ENCODE results near the gene RUBCN. TPM values are rescaled to one million over a fixed set of nuclear protein-coding genes. Genes with fewer than 3 reads are reported as not detected.
"Not testable (repeated sequence)": the region's sequence is repeated elsewhere in the genome, so short reads cannot be mapped to it uniquely, and the experiment has no call there.

RUBCN gene
- total RNA-seq, 2 donors from 2014 or later = 40.2 to 41.7 TPM

DNA sequence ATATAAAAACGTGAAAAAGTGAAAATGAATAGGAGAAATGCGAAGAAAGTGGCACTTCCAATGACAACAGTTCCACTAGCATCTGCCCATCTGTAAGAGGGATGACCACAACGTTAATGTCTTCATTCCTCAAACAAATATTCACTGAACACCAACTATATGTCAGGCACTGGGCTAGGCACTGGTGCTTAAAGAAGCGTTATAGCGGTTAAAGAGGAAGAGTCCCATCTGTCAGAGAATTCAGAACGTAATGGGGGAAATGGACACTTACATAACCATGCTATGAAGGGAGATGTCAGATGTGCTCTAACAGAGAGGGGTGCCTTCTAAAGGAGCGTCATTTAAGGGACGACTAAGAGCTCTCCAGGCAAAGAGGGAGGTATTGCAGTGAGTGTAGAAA is 8.2 kb downstream of the RUBCN start:
- no peaks in the 10 kb centered on the region for H3K9me3 ChIP-seq (ENCODE audit: control insufficient read depth, low read length, poor library complexity, severe bottlenecking)
- H3K4me1 Mint-ChIP-seq = peaks cover 20% of the 10 kb centered on the region
- ATAC-seq (no peak), DNase-seq (no peak)
- H3K4me3 Mint-ChIP-seq = no peak overlapping the region
- no peaks in the 10 kb centered on the region for H3K36me3 Mint-ChIP-seq (ENCODE audit: low read depth)
- no peak overlapping the region for H3K27ac Mint-ChIP-seq
- no peaks in the 10 kb centered on the region for H3K27me3 Mint-ChIP-seq

DNA sequence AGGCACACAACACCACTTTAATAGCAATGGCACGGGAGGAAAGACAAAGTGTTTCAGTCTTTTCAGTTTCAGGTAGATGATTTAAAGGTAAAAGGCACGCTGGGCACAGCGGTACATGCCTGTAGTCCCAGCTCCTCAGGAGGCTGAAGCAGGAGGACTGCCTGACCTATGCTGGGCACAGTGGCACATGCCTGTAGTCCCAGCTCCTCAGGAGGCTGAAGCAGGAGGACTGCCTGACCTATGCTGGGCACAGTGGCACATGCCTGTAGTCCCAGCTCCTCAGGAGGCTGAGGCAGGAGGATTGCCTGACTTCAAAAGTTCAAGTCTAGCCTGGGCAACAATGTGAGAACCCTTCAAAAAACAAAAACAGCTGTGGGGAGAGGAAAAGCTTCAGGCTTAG is 8.8 kb downstream of the RUBCN start:
- Mint-ChIP-seq H3K27ac (peak overlapping the region; percentile 11), H3K4me1 (peaks cover 18% of the 10 kb centered on the region)
- not testable (repeated sequence) for H3K36me3 Mint-ChIP-seq (ENCODE audit: low read depth); H3K4me3 Mint-ChIP-seq; H3K9me3 ChIP-seq (ENCODE audit: control insufficient read depth, low read length, poor library complexity, severe bottlenecking); H3K27me3 Mint-ChIP-seq; ATAC-seq; DNase-seq

- DNase-seq (no peak), ATAC-seq (no peak)
- no peak overlapping the region for H3K27ac Mint-ChIP-seq
- no peaks in the 10 kb centered on the region for H3K27me3 Mint-ChIP-seq
- no peaks in the 10 kb centered on the region for H3K9me3 ChIP-seq (ENCODE audit: control insufficient read depth, low read length, poor library complexity, severe bottlenecking)
- peaks cover 2% of the 10 kb centered on the region for H3K36me3 Mint-ChIP-seq (ENCODE audit: low read depth)
- H3K4me1 Mint-ChIP-seq = peaks cover 9% of the 10 kb centered on the region
- no peak overlapping the region for H3K4me3 Mint-ChIP-seq
Measured at GRCh38 chr3:197722734-197723133, 14.0 kb downstream of the RUBCN start.

DNA sequence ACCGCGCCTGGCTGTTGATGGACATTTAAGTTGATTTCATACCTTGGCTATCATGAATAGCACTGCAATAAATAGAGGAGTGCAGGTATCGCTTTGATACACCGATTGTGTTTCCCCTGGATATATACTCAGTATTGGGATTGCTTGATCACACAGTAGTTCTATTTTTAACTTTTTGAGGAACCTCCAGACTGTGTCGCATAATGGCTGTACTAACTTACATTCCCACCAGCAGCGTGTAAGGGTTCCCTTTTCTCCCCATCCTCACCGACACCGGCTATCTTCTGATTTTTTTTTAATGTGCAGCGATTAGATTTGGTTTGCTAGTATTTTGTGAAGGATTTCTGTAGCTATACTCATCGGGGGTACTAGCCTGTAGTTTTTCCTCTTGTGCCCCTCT is 16.0 kb downstream of the RUBCN start:
- no peaks in the 10 kb centered on the region for H3K27me3 Mint-ChIP-seq
- DNase-seq = no peak
- H3K4me1 Mint-ChIP-seq = peaks cover 14% of the 10 kb centered on the region
- H3K4me3 Mint-ChIP-seq = no peak overlapping the region
- no peak for ATAC-seq
- H3K9me3 ChIP-seq (ENCODE audit: control insufficient read depth, low read length, poor library complexity, severe bottlenecking) = no peaks in the 10 kb centered on the region
- peaks cover 7% of the 10 kb centered on the region for H3K36me3 Mint-ChIP-seq (ENCODE audit: low read depth)
- H3K27ac Mint-ChIP-seq = peak overlapping the region; percentile 47

DNA sequence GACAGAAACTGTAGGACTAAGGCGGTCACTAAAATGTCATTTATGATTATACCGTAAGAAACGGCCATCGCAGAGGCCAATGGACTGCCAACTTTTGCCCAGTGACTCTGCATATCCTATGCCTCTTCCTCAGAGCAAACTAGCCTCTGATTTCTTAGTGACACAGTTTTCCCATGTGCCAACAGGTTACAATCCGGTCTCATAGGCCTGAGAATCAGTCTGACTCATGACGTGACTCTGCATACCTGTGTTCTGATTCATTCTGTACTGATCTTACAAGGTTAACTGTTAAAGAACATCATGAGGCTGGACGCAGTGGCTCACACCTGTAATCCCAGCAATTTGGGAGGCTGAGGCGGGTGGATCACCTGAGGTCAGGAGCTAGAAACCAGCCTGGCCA is 17.8 kb downstream of the RUBCN start:
- no peaks in the 10 kb centered on the region for H3K27me3 Mint-ChIP-seq
- H3K4me3 Mint-ChIP-seq = no peak overlapping the region
- peaks cover 7% of the 10 kb centered on the region for H3K36me3 Mint-ChIP-seq (ENCODE audit: low read depth)
- no peak for DNase-seq
- peaks cover 14% of the 10 kb centered on the region for H3K4me1 Mint-ChIP-seq
- ATAC-seq = no peak
- H3K9me3 ChIP-seq (ENCODE audit: control insufficient read depth, low read length, poor library complexity, severe bottlenecking) = no peaks in the 10 kb centered on the region
- peak overlapping the region; percentile 77 for H3K27ac Mint-ChIP-seq

GRCh38 chr3:197714251-197714650 is 22.5 kb downstream of the RUBCN start:
- no peaks in the 10 kb centered on the region for H3K9me3 ChIP-seq (ENCODE audit: control insufficient read depth, low read length, poor library complexity, severe bottlenecking)
- Mint-ChIP-seq H3K36me3 (ENCODE audit: low read depth) (peaks cover 7% of the 10 kb centered on the region), H3K4me1 (peaks cover 19% of the 10 kb centered on the region), H3K27ac (peak overlapping the region; percentile 97), H3K27me3 (no peaks in the 10 kb centered on the region), H3K4me3 (no peak overlapping the region)
- ATAC-seq = no peak
- no peak for DNase-seq

DNA sequence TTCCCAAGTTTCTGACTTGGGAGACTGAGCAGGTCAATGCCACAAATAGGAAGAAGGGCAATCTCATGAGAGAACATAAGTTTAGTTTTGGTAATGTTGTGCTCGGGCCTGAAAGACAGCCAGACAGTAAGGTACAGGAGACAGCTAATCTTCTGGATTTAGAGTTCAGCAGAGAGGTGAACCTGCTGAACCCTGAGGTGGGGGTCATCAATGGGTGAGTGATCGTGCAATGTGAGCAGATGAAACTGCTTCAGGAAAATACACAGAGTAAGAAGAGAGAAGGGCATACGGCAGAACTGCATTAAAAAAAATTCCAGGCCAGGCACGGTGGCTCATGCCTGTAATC is 23.3 kb downstream of the RUBCN start:
- no peaks in the 10 kb centered on the region for H3K27me3 Mint-ChIP-seq
- peaks cover 19% of the 10 kb centered on the region for H3K4me1 Mint-ChIP-seq
- peaks cover 7% of the 10 kb centered on the region for H3K36me3 Mint-ChIP-seq (ENCODE audit: low read depth)
- no peaks in the 10 kb centered on the region for H3K9me3 ChIP-seq (ENCODE audit: control insufficient read depth, low read length, poor library complexity, severe bottlenecking)
- H3K4me3 Mint-ChIP-seq = no peak overlapping the region
- H3K27ac Mint-ChIP-seq = peak overlapping the region; percentile 97
- ATAC-seq = no peak
- DNase-seq = no peak

DNA sequence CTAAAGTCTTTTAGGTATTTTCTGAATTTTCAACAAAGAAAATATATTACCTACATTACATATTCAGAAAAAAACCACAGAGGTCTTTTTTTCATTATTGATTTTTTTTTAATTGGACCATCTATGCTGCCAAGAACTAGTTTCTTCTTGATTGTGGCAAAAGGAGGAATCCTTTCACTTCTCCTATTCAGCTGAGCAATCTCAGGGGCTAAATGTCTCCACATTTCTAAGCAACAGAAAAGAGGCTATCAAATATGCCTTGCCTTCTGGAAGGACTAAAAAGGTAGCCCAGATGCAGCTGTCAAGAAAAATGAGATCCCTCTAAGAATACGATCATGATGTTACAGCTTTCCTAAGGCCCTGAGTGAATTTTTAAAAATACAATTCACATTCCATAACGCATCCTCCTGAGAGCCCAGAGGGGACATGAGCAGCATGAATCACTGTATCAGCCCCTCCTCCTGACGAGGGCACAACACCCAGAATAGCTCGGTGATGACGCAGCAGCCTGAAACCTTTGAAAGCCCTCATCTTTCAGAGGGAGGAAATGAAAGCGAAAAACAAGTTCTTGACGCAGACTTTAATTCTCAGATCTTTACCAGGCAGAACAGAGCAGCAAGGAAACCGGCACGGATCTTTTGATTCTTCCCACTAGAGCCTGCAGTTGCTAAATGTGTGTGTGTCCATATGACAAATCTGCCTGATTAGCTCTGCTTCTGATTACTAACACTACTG is 24.6 kb downstream of the RUBCN start:
- Mint-ChIP-seq H3K27me3 (no peaks in the 10 kb centered on the region), H3K27ac (peak overlapping the region; percentile 97), H3K4me3 (peak overlapping the region; percentile 91), H3K4me1 (peaks cover 19% of the 10 kb centered on the region), H3K36me3 (ENCODE audit: low read depth) (peaks cover 7% of the 10 kb centered on the region)
- H3K9me3 ChIP-seq (ENCODE audit: control insufficient read depth, low read length, poor library complexity, severe bottlenecking) = no peaks in the 10 kb centered on the region
- ATAC-seq = peak; percentile 98
- DNase-seq = peak; percentile 67 to 75 (median 70)

- not testable (repeated sequence) for DNase-seq; H3K9me3 ChIP-seq (ENCODE audit: control insufficient read depth, low read length, poor library complexity, severe bottlenecking); H3K36me3 Mint-ChIP-seq (ENCODE audit: low read depth); H3K27me3 Mint-ChIP-seq; ATAC-seq
- peak overlapping the region; percentile 33 for H3K4me3 Mint-ChIP-seq
- H3K4me1 Mint-ChIP-seq = peaks cover 14% of the 10 kb centered on the region
- H3K27ac Mint-ChIP-seq = peak overlapping the region; percentile 97
Measured at GRCh38 chr3:197710965-197711364, 25.7 kb downstream of the RUBCN start.

- ATAC-seq (no peak), DNase-seq (no peak)
- no peaks in the 10 kb centered on the region for H3K9me3 ChIP-seq (ENCODE audit: control insufficient read depth, low read length, poor library complexity, severe bottlenecking)
- Mint-ChIP-seq H3K27ac (no peak overlapping the region), H3K36me3 (ENCODE audit: low read depth) (peaks cover 4% of the 10 kb centered on the region), H3K27me3 (no peaks in the 10 kb centered on the region), H3K4me3 (no peak overlapping the region), H3K4me1 (peaks cover 14% of the 10 kb centered on the region)
Measured at GRCh38 chr3:197709135-197709534, 27.6 kb downstream of the RUBCN start.

DNA sequence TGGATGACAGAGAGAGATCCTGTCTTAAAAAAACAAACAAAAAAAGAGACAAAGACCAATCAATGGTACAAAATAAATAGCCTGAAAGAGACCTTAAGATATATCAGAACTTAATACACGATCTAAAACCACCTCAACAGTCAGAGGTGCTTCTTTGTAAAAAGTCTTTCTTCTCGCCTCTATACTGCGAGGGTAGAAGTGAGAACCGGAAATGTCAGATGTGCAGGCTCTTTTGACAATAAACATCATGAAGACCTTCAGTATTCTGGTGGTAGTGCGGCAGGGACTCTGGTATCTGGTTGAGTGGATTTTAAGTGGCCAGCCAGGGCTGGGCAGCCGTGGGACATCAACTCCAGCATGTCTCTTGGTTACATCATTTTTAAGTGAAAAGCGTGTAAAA is 30.0 kb downstream of the RUBCN start:
- H3K9me3 ChIP-seq (ENCODE audit: control insufficient read depth, low read length, poor library complexity, severe bottlenecking) = no peaks in the 10 kb centered on the region
- DNase-seq = no peak
- H3K4me1 Mint-ChIP-seq = peaks cover 4% of the 10 kb centered on the region
- no peak for ATAC-seq
- peaks cover 5% of the 10 kb centered on the region for H3K36me3 Mint-ChIP-seq (ENCODE audit: low read depth)
- no peak overlapping the region for H3K27ac Mint-ChIP-seq
- no peaks in the 10 kb centered on the region for H3K27me3 Mint-ChIP-seq
- peak overlapping the region; percentile 45 for H3K4me3 Mint-ChIP-seq

GRCh38 chr3:197701841-197702240 is 34.9 kb downstream of the RUBCN start:
- peaks cover 4% of the 10 kb centered on the region for H3K4me1 Mint-ChIP-seq
- no peaks in the 10 kb centered on the region for H3K9me3 ChIP-seq (ENCODE audit: control insufficient read depth, low read length, poor library complexity, severe bottlenecking)
- H3K27ac Mint-ChIP-seq = no peak overlapping the region
- H3K4me3 Mint-ChIP-seq = no peak overlapping the region
- ATAC-seq (no peak), DNase-seq (no peak)
- peaks cover 17% of the 10 kb centered on the region for H3K36me3 Mint-ChIP-seq (ENCODE audit: low read depth)
- H3K27me3 Mint-ChIP-seq = no peaks in the 10 kb centered on the region

GRCh38 chr3:197700095-197700494 is 36.6 kb downstream of the RUBCN start:
- Mint-ChIP-seq H3K4me3 (no peak overlapping the region), H3K4me1 (peaks cover 5% of the 10 kb centered on the region), H3K36me3 (ENCODE audit: low read depth) (peaks cover 20% of the 10 kb centered on the region), H3K27ac (no peak overlapping the region), H3K27me3 (no peaks in the 10 kb centered on the region)
- no peaks in the 10 kb centered on the region for H3K9me3 ChIP-seq (ENCODE audit: control insufficient read depth, low read length, poor library complexity, severe bottlenecking)
- ATAC-seq (no peak), DNase-seq (no peak)

GRCh38 chr3:197697355-197697754 is 39.3 kb downstream of the RUBCN start:
- no peak for ATAC-seq
- no peaks in the 10 kb centered on the region for H3K9me3 ChIP-seq (ENCODE audit: control insufficient read depth, low read length, poor library complexity, severe bottlenecking)
- H3K4me3 Mint-ChIP-seq = no peak overlapping the region
- peak overlapping the region; percentile 29 for H3K27ac Mint-ChIP-seq
- no peaks in the 10 kb centered on the region for H3K27me3 Mint-ChIP-seq
- no peak for DNase-seq
- peaks cover 5% of the 10 kb centered on the region for H3K4me1 Mint-ChIP-seq
- peaks cover 21% of the 10 kb centered on the region for H3K36me3 Mint-ChIP-seq (ENCODE audit: low read depth)

Data from T-helper 17 cell (primary cell).